ENCODE measurements around the gene ATP10D. TPM values are rescaled to one million over a fixed set of nuclear protein-coding genes. Genes with fewer than 3 reads are reported as not detected.

Gene ATP10D
- total RNA-seq, 1 experiment from 2014 or later: 2.0 TPM

Other genes starting within 250 kb of the ATP10D start
- 24.7 and 30.2 TPM in 2 replicates for gene COMMD8, start 21.6 kb upstream of the ATP10D start, total RNA-seq (2014; rRNA removed; shearing (Covaris generic); ENCODE audit: low replicate concordance)